NB4 (cell line): ENCODE measurements around the gene UQCR11.

ENCODE experiments used
- DNase-seq: peaks from one replicate; pipeline ENCODE4 v3.0.0; 2010; ENCODE audit warnings: low read depth
- H3K4me3 ChIP-seq: one replicate; pipeline ENCODE4 v1.5.1; 2011; ENCODE audit warnings: mild to moderate bottlenecking, low read depth, low read length, moderate library complexity
- MYC ChIP-seq: IDR thresholded peaks from 2 replicates; pipeline ENCODE4 v1.6.1; 2011; ENCODE audit warnings: low read depth, low read length
- POLR2A ChIP-seq: IDR thresholded peaks from 2 replicates; pipeline ENCODE4 v1.6.1; 2011; ENCODE audit warnings: mild to moderate bottlenecking; ENCODE audit not compliant: insufficient read length; ENCODE audit errors: extremely low read depth
- TF ChIP-seq, protein P1 (sequence below): IDR thresholded peaks from 2 replicates; pipeline ENCODE4 v1.6.1; 2011; ENCODE audit warnings: low read depth, low read length
- TF ChIP-seq, protein P2 (sequence below): IDR thresholded peaks from one replicate; pipeline ENCODE4 v1.5.1; 2012; ENCODE audit warnings: low read depth, low read length

The UQCR11 gene

DNA sequence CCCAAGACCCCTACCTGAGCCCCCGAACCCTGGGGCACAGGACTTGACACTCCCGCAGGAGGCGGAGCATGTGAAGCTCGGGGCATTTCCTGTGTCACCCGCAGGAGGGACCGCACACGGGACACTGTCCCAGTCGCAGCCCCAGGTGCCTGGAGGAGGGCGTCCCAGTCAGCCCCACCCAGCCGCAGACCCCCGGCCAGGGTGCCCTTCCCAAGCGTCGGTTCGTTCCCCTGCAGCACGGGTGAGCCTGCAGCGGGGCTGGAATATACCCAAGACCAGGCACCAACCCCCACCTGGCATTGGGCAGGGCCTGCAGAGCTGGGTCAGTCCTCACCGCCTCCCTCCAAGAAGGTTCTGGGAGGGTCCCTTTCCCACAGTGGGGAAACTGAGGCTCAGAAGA lies 25.5 kb upstream of the UQCR11 start:
- no peak for DNase-seq
- H3K4me3 ChIP-seq = no peak overlapping the region

DNA sequence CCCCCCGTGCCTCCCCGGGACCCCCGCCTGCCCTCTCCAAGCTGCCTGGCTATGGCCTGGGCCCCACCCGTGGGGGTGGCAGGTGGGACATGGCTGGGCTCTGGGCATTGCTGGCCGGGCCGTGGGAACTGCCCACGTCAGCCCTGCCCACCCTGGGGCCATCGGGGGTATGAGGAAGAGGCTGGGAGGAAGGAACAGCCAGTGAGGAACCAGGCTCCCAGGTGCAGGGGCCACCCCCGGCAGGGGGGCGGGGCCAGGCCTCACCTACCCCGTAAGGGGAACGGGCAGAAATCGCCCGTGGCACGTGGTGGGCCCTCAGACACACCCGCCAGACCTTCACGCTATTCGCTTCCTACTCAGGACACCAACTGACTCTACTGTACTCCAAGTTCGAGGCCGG lies 24.8 kb upstream of the UQCR11 start:
- TF ChIP-seq POLR2A (no peak), MYC (no peak)
- TF ChIP-seq, protein P1, sequence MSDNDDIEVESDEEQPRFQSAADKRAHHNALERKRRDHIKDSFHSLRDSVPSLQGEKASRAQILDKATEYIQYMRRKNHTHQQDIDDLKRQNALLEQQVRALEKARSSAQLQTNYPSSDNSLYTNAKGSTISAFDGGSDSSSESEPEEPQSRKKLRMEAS = no peak
- TF ChIP-seq, protein P2, sequence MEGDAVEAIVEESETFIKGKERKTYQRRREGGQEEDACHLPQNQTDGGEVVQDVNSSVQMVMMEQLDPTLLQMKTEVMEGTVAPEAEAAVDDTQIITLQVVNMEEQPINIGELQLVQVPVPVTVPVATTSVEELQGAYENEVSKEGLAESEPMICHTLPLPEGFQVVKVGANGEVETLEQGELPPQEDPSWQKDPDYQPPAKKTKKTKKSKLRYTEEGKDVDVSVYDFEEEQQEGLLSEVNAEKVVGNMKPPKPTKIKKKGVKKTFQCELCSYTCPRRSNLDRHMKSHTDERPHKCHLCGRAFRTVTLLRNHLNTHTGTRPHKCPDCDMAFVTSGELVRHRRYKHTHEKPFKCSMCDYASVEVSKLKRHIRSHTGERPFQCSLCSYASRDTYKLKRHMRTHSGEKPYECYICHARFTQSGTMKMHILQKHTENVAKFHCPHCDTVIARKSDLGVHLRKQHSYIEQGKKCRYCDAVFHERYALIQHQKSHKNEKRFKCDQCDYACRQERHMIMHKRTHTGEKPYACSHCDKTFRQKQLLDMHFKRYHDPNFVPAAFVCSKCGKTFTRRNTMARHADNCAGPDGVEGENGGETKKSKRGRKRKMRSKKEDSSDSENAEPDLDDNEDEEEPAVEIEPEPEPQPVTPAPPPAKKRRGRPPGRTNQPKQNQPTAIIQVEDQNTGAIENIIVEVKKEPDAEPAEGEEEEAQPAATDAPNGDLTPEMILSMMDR = no peak
- no peak for DNase-seq
- H3K4me3 ChIP-seq = no peak overlapping the region

More for the DNA sequence above, 25.5 kb upstream of the UQCR11 start:
- TF ChIP-seq, protein P1 = no peak
- TF ChIP-seq MYC = no peak
- TF ChIP-seq, protein P2 = no peak
- TF ChIP-seq POLR2A = no peak

DNA sequence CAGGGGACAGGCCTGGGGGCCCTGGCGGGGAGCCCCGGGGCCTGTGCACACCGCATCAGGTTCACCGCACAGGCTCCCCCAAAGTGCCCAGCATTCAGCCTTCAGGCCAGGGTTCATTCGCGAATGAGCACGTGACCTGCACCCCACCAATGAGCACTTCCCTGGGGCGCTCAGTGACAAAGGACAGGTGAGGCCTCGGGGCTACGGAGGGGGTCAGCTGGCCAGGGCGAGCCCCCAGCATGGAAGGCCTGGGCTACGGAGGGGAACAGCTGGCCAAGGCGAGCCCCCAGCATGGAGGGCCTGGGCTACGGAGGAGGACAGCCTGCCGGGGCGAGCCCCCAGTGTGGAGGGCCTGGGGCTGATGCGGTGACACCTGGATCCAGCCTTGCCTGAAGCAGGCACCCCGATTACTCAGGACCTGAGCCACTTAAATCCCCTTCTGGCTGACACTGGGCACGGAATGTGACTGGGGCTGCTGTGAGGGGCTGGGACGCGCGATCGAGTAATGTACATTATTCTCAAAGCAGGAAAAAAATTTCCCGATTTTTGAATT lies 24.1 kb upstream of the UQCR11 start:
- H3K4me3 ChIP-seq = no peak overlapping the region
- TF ChIP-seq MYC = no peak
- TF ChIP-seq POLR2A = no peak
- TF ChIP-seq, protein P2 = no peak
- TF ChIP-seq, protein P1 = no peak
- no peak for DNase-seq

DNA sequence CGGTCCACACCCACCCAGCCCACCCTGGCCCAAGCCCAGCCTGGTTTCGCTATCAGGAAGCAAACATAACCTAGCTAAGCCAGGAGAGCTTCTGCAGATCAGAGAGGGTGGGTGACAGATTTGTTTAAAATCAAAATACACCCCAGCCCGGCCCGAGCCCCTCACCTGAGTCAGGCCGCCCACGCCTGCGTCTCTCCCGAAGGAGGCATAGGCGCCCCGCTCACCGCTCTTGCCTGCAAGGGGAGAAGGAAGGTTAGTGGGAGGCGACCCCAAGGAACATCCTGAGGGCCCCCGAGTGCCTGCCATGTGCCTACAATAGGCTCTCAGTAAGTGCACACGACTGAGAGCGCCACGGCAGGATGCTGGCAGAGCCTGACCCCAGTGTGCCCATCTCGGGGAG lies 21.9 kb upstream of the UQCR11 start:
- DNase-seq = no peak
- no peak overlapping the region for H3K4me3 ChIP-seq
- TF ChIP-seq, protein P2 = no peak
- no peak for TF ChIP-seq MYC
- no peak for TF ChIP-seq POLR2A
- TF ChIP-seq, protein P1 = no peak

DNA sequence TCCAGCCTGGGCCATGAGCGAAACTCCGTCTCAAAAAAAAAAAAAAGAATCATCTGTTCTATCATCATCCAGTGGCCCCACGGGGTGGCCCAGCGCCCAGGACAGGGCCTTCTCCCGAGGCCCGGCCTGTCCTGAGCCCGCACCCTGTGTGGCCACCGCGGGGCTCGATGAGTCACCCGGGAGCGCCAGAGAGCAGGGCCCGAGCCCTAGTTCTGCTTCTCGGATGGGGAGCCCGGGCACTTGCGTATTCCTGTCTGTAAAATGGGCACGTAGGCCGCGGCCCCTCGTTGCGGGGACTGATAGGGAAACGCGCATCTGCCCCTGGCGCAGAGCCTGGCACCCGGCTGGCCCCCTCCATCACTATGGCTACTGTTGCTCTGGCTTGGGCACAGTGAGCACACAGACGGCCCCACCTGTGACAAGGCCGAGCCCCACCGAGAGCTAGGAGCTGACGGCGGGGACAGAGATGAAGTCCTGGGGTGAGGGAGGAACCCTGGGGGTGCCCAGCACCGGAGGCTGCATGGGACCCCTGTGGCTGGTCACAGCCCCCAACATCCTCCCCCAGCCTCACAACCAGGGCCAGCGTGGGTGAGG lies 21.3 kb upstream of the UQCR11 start:
- no peak for DNase-seq
- H3K4me3 ChIP-seq = no peak overlapping the region
- TF ChIP-seq POLR2A = no peak

DNA sequence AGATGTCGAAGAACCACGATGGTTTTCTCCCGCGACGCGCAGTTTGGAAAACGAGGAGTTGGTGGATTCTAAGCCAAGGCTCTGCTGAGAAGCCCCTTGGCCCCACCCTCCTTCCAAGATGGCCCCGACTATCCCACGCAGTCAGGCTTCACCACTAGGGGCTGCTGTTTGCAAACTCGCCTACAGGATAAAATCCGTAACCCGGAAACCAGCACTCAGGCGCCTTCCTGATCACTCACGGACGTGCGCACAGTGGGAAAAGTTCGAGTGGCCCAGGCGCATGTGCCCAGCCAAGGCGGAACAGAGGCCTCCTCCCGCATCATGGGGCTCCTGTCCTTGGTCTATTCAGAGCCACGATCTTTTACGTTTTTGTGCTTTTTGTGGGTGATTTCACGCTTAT lies 19.2 kb upstream of the UQCR11 start:
- DNase-seq = peak; percentile 49
- TF ChIP-seq MYC = no peak
- TF ChIP-seq, protein P2 = peak; percentile 55
- TF ChIP-seq, protein P1 = no peak
- no peak for TF ChIP-seq POLR2A
- H3K4me3 ChIP-seq = no peak overlapping the region
